Adrenal gland (tissue), 12 donors: Measurements from ENCODE around the gene TMEM52. TPM values are rescaled to one million over a fixed set of nuclear protein-coding genes. Genes with fewer than 3 reads are reported as not detected.
A peak's percentile ranks its signal among the peaks of the same experiment; 100 is the strongest.

ENCODE experiments used
- DNase-seq, 7 donors: peaks; one replicate each; pipeline ENCODE4 v3.0.0-alpha.2; 2019 to 2020
- H3K27ac ChIP-seq, 5 donors: fragments of 200-600 bp; sonication (generic) in 4 of 5; 1 replicate in 3 of 5; 2 replicates in 2 of 5; pipeline versions ENCODE4 v1.5.1 to v1.8.0; 2016 to 2020; ENCODE audit warnings: mild to moderate bottlenecking in 1 of 5
- H3K27me3 ChIP-seq: fragments of 200-600 bp; 2 replicates; pipeline ENCODE4 v1.8.0; 2021
- H3K36me3 ChIP-seq, 2 donors: fragments of 200-600 bp; replicated peaks in 1 of 2; 1 replicate in 1 of 2; 2 replicates in 1 of 2; pipeline versions ENCODE4 v1.5.1 to v1.8.0; 2018 to 2022
- H3K4me1 ChIP-seq, 2 donors: fragments of 200-600 bp; replicated peaks in 1 of 2; 1 replicate in 1 of 2; 2 replicates in 1 of 2; pipeline versions ENCODE4 v1.5.1 to v1.8.0; 2018 to 2021
- H3K4me3 ChIP-seq, 4 donors: fragments of 200-600 bp; sonication (generic) in 3 of 4; one replicate each; pipeline ENCODE4 v1.5.1; 2016 to 2018
- H3K9me3 ChIP-seq, 3 donors: fragments of 200-600 bp; sonication (generic) in 1 of 3; replicated peaks in 1 of 3; 1 replicate in 2 of 3; 2 replicates in 1 of 3; pipeline versions ENCODE4 v1.5.1 to v1.8.0; 2016 to 2021
- POLR2A ChIP-seq, 2 donors: fragments of 450-650 bp; IDR thresholded peaks; one replicate each; pipeline ENCODE4 v1.6.1; 2017; ENCODE audit warnings: antibody characterized with exemption in 2 of 2, mild to moderate bottlenecking in 2 of 2, moderate library complexity in 1 of 2
- WGBS, 4 donors: extraction: QIAGEN DNeasy Blood & Tissue Kit in 2 of 4; methylation state at CpG; one replicate each; pipeline versions ENCODE4 v1.1.5 to v1.1.7; 2013 to 2017; 5-methylcytosine and 5-hydroxymethylcytosine counted together
- intact Hi-C, 2 donors: fragments of 100-400 bp; cut with DNase I; formaldehyde crosslinking; loops; one replicate each; pipeline versions ENCODE4 v1.14.1 to v1.15.0; 2022 to 2023
- polyA plus RNA-seq, 3 donors: library from polyadenylated mRNA; stranded (reverse); fragments of 200-250 nt in 2 of 3; fragments of 350-450 nt in 1 of 3; fragmentation: Illumina TruSeq in 1 of 3; extraction: RNeasy Lipid Tissue Mini Kit (QIAGEN cat#74804) in 1 of 3; gene quantifications; one replicate each; pipeline ENCODE4 v1.2.3, GENCODE V29; 2013 to 2014
- total RNA-seq, 9 donors: library from RNA; depleted of rRNA in 4 of 9; stranded (reverse); fragments of >200 nt in 4 of 9; fragments of 120-200 nt in 1 of 9; fragmentation: NEBNext Ultra II Directional in 1 of 9; extraction: Animal tissue kit (Norgen Biotek cat#: 25700) in 1 of 9; gene quantifications; one replicate each; pipeline versions ENCODE4 v1.1.0 to v1.2.4, GENCODE V29; 2013 to 2023
- TF ChIP-seq, protein P1 (sequence below), 6 experiments: fragments of 450-650 bp in 4 of 6; fragments of 200-600 bp in 2 of 6; sonication (generic) in 1 of 6; IDR thresholded peaks; 1 replicate in 5 of 6; 2 replicates in 1 of 6; pipeline versions ENCODE4 v1.5.1 to v1.8.0; 2016 to 2021; ENCODE audit warnings: antibody characterized with exemption in 6 of 6, mild to moderate bottlenecking in 2 of 6, moderate library complexity in 1 of 6
- donor health status: healthy with polysubstance abuse.
- donor health status: Bipolar disorder and iron deficiency.
- donor health status: DM: yes; HTN: yes; CAD: no.
- donor health status: DM: no; HTN: no; CAD: no.
- donor health status: DM: no; HTN: no; CAD: no.
- donor health status: DM: yes; HTN: yes; CAD: no.

Gene TMEM52
- total and polyA plus RNA-seq, 12 donors = 7.0 to 95.4 (median 61.7) TPM

DNA sequence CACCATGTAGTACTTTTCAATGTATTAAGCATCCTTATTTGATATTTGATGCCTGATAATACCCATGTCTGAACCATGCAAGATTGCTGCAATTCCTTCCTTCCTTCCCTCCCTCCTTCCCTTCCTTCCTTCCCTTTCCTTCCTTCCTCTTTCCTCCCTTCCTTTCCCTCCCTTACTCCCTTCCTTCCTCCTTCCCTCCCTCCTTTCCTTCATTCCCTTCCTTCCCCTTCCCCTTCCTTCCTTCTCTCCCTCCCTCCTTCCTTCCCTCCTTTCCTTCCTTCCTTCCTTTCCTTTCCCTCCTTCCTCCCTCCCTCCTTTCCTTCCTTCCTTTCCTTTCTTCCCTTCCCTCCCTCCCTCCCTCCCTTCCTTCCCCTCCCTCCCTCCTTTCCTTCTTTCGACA, 29.7 kb upstream of the TMEM52 start:
- intact Hi-C loops = no loop called here

DNA sequence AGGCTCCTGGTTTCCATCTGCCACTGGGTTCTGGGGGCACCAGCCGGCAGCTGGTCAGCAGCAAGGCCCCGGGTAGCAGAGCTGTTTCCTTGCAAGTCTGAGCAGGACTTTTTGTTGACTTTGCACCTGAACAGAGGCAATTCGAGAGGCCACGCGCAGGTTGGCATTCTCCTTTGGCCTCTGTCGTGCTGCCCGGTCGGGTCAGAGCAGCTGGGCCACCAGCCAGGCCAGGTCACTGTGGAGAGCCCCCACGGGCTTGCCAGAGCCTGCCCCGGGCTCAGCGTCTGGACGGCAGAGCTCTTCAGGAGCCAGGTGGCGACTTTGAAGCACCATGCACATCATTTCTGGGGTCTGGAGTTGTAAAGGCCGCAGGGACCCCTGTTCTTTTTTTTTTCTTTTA, 28.4 kb upstream of the TMEM52 start:
- Histone ChIP-seq H3K27me3 (no peaks in the 10 kb centered on the region), H3K9me3 (no peaks in the 10 kb centered on the region), H3K36me3 (no peaks in the 10 kb centered on the region), H3K4me3 (no peak overlapping the region), H3K27ac (no peak overlapping the region), H3K4me1 (peaks cover 0 to 4% of the 10 kb centered on the region in 2 donors)
- intact Hi-C loops = no loop called here
- 76 to 89% (median 83%) methylated on average over 14 of the region's 14 CpGs for WGBS, 4 donors
- no peak for DNase-seq
- TF ChIP-seq, protein P1, sequence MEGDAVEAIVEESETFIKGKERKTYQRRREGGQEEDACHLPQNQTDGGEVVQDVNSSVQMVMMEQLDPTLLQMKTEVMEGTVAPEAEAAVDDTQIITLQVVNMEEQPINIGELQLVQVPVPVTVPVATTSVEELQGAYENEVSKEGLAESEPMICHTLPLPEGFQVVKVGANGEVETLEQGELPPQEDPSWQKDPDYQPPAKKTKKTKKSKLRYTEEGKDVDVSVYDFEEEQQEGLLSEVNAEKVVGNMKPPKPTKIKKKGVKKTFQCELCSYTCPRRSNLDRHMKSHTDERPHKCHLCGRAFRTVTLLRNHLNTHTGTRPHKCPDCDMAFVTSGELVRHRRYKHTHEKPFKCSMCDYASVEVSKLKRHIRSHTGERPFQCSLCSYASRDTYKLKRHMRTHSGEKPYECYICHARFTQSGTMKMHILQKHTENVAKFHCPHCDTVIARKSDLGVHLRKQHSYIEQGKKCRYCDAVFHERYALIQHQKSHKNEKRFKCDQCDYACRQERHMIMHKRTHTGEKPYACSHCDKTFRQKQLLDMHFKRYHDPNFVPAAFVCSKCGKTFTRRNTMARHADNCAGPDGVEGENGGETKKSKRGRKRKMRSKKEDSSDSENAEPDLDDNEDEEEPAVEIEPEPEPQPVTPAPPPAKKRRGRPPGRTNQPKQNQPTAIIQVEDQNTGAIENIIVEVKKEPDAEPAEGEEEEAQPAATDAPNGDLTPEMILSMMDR (IDR thresholded peaks at IDR 0.05) = no peak
- no peak for TF ChIP-seq POLR2A (IDR thresholded peaks at IDR 0.05)

More for the DNA sequence above, 29.7 kb upstream of the TMEM52 start:
- Histone ChIP-seq H3K27me3 (no peaks in the 10 kb centered on the region), H3K27ac (no peak overlapping the region), H3K4me3 (no peak overlapping the region), H3K4me1 (peaks cover 0 to 4% of the 10 kb centered on the region in 2 donors), H3K9me3 (no peaks in the 10 kb centered on the region), H3K36me3 (no peaks in the 10 kb centered on the region)
- 60 to 80% (median 69%) methylated on average over 1 of the region's 1 CpG for WGBS, 4 donors
- TF ChIP-seq, protein P1 (IDR thresholded peaks at IDR 0.05) = no peak
- TF ChIP-seq POLR2A (IDR thresholded peaks at IDR 0.05) = no peak
- DNase-seq = no peak

DNA sequence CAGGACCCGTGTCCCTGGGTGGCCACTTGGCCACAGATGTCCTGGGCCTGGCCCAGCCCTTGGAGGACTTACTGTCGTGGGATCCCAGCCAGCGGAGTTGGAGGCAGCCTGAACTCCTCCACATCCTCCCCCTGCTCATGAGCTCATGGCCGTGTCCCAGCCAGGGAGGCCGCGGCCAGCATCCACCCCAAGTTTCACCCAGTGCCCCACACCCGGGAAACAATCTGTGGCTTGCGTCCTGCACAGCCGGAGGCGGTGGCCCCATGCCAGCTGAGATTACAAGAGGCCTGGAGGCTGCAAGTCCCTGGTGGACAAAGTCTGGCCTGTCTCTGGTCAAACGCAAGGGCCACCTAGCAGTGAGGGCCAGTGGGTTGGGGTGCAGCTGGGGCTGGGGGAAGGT, 27.5 kb upstream of the TMEM52 start:
- Histone ChIP-seq H3K36me3 (no peaks in the 10 kb centered on the region), H3K4me1 (peaks cover 0 to 4% of the 10 kb centered on the region in 2 donors), H3K9me3 (no peaks in the 10 kb centered on the region), H3K27me3 (no peaks in the 10 kb centered on the region), H3K27ac (no peak overlapping the region), H3K4me3 (no peak overlapping the region)
- 7 to 72% (median 34%) methylated on average over 2 to 11 of the region's 11 CpGs for WGBS, 4 donors
- DNase-seq = peak in 6 of 7 donors; percentile 48 to 76 (median 64)
- TF ChIP-seq POLR2A (IDR thresholded peaks at IDR 0.05) = no peak
- TF ChIP-seq, protein P1 (IDR thresholded peaks at IDR 0.05) = no peak
- intact Hi-C loops = no loop called here

DNA sequence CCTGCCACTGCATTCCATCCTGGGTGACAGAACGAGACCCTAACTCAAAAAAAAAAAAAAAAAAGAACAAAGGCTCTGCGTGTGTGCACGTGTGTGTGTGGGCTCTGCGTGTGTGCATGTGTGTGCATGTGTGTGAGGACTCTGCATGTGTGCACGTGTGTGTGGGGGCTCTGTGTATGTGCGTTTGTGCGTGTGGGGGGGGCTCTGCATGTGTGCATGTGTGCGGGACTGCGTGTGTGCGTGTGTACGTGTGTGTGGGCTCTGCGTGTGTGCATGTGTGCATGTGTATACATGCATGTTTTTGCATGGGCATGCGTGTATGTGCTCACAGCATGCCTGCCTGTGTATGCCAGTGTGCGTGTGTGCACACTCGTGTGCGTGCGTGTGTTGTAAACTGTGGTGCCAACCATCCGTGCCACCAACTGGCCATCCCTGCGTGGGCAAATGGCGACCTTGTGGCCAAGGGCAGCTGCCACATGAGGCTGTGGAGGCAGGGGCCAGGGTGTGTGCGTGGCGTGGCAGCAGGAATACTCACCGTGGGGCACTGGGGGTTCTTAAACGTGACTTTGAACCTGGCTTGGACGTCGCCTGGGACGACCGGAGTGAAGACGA, 26.8 kb upstream of the TMEM52 start:
- H3K27ac ChIP-seq = no peak overlapping the region
- intact Hi-C loops = no loop called here
- DNase-seq = no peak
- no peaks in the 10 kb centered on the region for H3K36me3 ChIP-seq
- H3K4me3 ChIP-seq = no peak overlapping the region
- 75 to 78% (median 76%) methylated on average over 21 to 29 of the region's 29 CpGs for WGBS, 4 donors
- no peaks in the 10 kb centered on the region for H3K9me3 ChIP-seq
- TF ChIP-seq, protein P1 (IDR thresholded peaks at IDR 0.05) = no peak
- peaks cover 0 to 4% of the 10 kb centered on the region in 2 donors for H3K4me1 ChIP-seq
- H3K27me3 ChIP-seq = no peaks in the 10 kb centered on the region
